GM18867 (cell line): Measurements from ENCODE around the gene CARD11.

Experiments
- ATAC-seq: cut with Tn5 transposase; IDR thresholded peaks from one replicate; pipeline ENCODE4 v1.9.1; 2021; ENCODE audit warnings: mild to moderate bottlenecking, moderate library complexity; ENCODE audit not compliant: unreplicated experiment

The CARD11 gene

DNA sequence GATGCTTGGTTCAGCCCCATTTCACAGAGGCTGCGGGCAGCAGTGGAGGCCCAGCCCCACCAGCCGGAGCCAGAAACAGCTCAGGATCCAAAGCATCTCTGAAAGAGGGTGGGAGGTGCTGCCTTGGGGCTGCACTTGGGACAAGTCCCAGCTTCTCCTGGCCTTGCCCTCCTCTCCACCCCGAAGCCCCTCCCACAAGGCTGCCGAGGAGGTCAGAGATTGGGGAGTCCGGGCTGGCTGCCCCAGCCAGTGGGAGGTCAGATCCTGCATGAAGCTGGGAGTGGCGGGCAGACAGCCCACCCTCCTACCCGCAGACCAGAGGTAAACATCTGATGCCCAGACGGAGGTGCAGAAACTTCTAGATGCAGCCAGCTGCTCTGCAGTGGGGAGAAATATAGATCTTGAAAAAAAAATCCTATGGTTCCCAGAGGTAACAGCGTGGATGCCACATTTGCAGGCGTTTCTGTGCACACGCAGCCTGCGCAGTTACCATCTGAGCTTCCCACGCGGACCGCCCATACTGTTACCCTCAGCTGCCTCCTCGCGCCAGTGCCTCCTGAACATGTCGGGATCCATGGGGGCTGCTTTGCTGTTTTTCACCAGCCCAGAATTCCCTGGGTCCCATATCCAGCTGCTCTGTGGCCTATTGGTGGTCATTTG lies 162.7 kb downstream of the CARD11 start:
- ATAC-seq, result no peak

DNA sequence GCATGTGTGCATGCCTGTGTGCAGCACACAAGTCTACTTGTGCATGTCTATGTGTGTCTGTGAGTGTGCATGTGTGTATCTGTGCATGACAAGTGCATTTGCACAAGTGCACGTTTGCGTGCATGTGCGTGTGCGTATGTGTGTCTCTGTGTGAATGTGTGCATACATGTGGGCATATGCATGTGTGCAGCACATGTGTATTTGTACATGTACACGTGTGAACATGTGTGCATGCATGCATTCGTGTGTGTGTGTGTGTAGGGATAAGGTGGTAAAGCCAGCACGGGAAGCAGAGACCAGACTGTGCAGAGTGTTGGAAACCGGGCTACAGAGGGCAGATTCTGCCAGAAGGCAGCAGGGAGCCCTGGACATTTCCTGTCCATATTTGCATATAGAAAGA lies 163.6 kb downstream of the CARD11 start:
- ATAC-seq, result no peak

DNA sequence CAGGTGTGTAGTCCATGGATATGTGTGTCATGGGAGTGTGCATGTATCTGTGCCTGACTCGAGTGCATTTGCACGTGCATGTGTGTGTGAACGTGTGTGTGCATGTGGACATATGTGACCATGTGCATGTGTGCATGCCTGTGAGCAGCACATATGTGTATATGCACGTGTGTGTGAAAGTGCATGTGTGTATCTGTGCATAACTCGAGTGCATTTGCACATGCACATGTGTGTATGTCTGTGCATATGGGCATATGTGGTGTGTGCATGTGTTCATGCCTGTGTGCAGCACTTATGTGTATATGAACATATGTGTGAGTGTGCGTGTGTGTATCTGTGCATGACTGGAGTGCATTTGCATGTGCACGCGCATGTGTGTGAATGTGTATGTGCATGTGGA lies 164.3 kb downstream of the CARD11 start:
- no peak for ATAC-seq

GRCh38 chr7:2878306-2878705 lies 165.4 kb downstream of the CARD11 start:
- no peak for ATAC-seq

DNA sequence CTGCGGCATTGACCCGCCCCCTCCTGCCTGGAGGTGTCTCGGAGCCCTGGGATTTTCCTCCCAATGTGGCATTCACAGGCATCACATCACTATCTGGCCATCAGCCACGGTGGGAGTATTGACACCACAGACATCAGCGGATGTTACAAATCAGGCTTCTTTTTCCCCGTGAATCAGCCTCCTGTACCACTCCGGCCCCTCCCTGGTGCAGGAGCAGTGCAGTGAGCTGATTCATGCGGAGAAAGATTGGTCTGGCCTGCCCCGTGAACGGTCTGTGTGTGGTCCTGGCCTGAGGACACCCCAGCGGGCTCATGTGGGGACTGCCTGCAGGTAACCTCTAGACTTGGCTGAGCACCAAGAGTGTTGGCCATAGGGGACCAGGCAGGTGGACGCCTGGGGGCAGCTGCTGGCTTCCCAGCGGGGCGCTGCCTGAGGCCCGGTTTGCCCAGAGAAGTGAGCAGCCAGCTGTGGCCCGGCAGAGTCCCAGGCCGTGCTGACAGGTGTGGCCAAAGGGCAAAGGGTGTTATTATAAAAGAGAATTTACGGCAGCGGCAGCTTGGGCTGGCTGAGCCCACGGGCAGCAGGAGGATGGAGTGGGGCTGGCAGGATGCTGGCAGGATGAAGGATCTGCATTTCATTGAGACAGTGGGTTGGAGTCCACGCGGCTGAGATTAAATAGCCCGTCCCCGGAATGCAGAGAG lies 167.5 kb downstream of the CARD11 start:
- no peak for ATAC-seq

GRCh38 chr7:2873686-2874551 lies 169.7 kb downstream of the CARD11 start:
- ATAC-seq, result no peak

DNA sequence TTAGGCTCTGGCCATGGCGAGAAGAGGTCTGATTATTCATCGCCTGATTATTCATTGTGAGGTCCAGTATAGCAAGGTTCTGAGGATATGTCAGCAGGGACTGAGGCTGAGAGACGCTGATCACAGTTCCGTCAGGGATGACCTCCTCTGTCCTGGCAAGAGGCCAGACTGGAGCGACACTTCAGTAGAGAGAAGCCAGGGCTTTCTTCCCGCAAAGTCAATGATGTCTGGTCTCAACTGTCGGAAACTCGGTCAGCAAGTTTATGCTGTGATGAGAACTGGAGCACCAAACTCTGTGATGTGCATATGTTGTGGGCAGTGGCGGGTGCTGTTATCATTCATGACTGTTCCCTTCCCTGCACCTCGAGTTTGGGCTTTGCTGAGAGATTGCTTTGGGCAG lies 170.5 kb downstream of the CARD11 start:
- ATAC-seq, result no peak

GRCh38 chr7:2872296-2872874 lies 171.3 kb downstream of the CARD11 start:
- no peak for ATAC-seq

GRCh38 chr7:2870471-2870931 lies 173.2 kb downstream of the CARD11 start:
- no peak for ATAC-seq

DNA sequence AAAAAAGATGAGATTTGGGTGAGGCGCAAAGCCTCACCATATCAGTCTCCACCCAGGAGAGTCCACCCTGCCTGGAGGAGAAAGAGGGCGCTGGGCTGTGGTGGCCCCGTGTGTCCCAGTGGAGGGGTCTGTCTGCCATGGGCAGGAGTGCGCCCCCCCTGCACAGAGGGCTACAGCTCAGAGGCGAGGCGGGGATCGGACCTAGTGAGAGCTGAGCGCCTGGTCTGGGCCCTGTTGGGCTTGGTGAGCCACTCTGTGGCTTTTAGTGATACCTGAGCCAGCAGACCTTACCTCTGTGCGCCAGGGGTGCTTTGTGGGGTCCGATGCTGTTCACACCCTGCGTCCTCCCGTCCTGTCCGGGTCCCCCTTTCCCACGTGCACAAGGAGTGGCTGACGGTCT lies 173.7 kb downstream of the CARD11 start:
- no peak for ATAC-seq

GRCh38 chr7:2866601-2867000 lies 177.1 kb downstream of the CARD11 start:
- ATAC-seq, result no peak

DNA sequence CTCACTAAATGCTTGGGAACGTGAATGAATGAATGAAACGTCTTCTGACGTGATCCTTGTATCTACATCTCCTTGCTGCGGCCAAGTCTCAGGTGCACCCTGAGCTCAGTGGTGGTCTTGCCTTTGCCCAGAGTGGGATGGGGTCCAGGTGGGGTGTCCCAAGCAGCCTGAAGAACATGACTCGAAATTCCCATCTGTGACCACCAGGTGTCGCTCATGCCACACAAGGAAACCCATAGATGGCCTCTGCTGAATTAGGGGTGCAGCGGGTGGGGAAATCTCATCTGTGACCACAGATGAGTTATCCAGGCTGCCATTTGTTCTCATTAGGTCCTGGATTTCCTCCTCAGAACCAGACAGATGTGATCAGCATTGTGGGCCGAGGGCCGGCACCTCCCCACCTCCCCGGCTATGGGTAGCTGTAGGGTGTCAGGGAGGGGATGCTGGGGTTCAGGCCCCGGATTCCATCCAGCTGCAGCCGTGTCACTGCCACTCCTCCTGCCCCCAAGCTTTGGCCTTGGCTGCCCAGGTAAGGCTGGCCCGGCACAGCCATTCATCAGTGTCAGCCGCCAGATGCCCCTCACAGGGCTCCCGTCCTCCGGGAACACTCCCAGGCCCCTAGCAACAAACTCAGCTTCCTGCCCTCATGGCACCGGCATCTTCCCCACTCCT lies 178.5 kb downstream of the CARD11 start:
- ATAC-seq, result no peak

DNA sequence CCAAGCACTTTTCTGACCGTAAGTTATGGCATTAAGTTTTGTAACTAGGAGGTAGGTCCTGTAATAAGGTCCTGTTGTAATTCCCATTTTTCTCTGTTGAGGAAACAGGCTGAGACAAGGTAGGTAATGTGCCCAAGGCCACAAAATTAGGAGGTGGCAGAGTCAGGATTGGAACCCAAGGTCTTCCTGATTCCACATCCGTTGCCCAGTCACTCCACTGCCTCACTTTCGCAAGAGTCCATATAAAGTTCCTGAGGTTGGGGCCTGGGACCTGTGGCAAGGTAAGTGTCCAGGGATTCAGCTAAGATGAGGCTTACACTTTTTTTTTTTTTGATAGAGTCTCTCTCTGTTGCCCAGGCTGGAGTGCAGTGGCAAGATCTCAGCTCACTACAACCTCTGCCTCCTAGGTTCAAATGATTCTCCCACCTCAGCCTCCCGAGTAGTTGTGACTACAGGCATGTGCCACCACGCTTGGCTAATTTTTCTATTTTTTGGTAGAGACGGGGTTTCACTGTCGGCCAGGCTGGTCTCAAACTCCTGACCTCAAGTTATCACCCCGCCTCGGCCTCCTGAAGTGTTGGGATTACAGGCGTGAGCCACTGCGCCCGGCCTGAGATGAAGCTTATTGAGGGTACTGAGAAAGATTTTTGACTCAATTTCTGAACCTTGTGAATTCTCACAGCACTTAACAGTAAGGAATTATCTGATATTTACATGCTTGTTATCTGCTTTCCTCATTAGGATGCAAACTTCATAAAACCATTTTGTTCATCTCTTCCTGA lies 179.3 kb downstream of the CARD11 start:
- no peak for ATAC-seq

- ATAC-seq, result peak; percentile 96
Measured at GRCh38 chr7:2863461-2864066, 180.1 kb downstream of the CARD11 start.

GRCh38 chr7:2862831-2863361 lies 180.8 kb downstream of the CARD11 start:
- no peak for ATAC-seq

- ATAC-seq, result no peak
Measured at GRCh38 chr7:2861509-2861908, 182.2 kb downstream of the CARD11 start.

DNA sequence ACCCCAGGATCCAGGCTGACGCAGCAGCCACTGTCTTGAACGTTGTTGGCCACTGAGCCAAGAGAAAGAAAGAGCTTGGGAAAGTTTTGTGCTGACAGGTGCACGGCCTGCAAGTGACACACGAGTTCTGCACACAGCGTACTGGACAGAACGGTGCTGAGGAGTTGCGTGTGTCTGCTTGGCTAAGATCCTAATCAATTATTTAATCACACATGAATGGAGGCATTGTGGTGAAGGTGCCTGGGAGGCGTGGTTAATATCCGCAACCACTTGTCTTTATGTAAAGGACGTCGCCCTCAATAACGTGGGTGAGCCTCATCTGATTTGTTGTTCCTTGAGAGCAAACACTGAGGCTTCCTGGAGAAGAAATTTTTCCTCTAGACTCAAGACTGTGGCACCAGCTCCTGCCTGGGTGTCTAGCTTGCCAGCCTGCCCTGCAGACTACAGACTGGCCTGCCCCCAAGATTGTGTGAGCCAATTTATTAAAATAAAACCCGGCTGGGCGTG lies 183.0 kb downstream of the CARD11 start:
- no peak for ATAC-seq

- no peak for ATAC-seq
Measured at GRCh38 chr7:2859952-2860351, 183.7 kb downstream of the CARD11 start.

DNA sequence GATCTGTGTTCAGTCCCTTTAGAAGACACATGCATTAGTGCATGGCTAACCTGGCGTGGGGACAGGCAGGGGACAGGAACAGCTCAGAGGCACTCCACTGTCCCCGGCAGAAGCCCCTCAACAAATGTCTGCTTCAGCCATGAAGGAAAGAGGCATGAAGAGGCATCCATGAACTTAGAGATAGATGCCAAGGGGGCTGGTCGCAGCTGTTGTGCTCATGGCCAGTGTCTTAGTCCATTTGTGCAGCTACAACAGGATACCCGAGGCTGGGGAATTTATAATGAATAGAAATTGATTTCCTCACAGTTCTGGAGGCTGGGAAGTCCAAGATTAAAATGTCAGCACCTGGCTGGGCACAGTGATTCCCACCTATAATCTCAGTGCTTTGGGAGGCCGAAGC lies 185.0 kb downstream of the CARD11 start:
- no peak for ATAC-seq
